HepG2 (cell line): ENCODE data around the gene P2RX1. TPM values are rescaled to one million over a fixed set of nuclear protein-coding genes. Genes with fewer than 3 reads are reported as not detected.

Experiments
- ATAC-seq: fragments of 200-7000 bp; cut with Tn5 transposase; 3 replicates; pipeline ENCODE4 v1.9.1; 2020; ENCODE audit warnings: mild to moderate bottlenecking, moderate library complexity
- BruUV-seq: library from RNA; stranded (reverse); fragments of 400-500 nt; replicated peaks from 2 replicates; lab custom pipeline; 2021; lab: Mats Ljungman, UMichigan
- CTCF ChIA-PET: fragments of 300-600 bp; formaldehyde crosslinking; extraction: SDS; loops from one replicate; lab custom pipeline; 2021; ENCODE audit warnings: low total read pairs, inconsistent platforms, low intra/inter-chr PET ratio; lab: Yijun Ruan, JAX
- POLR2A ChIA-PET: fragments of 350-600 bp; sonication (Branson Sonifier 250); formaldehyde crosslinking; loops from one replicate; lab custom pipeline; 2020; ENCODE audit warnings: antibody characterized with exemption, inconsistent platforms; lab: Yijun Ruan, JAX
- DNase-seq: peaks from one replicate; pipeline ENCODE4 v3.0.0-alpha.2; 2015; ENCODE audit warnings: low spot score
- FAIRE-seq: peaks from 3 replicates; lab custom pipeline; 2011; peaks lifted over from hg19 to GRCh38; lab: Jason Lieb, UNC
- H2AFZ ChIP-seq: one replicate; pipeline ENCODE4 v1.6.1; 2011; ENCODE audit warnings: low read length, inconsistent platforms
- H3K27ac ChIP-seq: fragments of 300-600 bp; 3 replicates; pipeline ENCODE4 v1.8.0; 2011; ENCODE audit warnings: mixed run types, mild to moderate bottlenecking, mixed read lengths, low read length, inconsistent platforms; ENCODE audit not compliant: insufficient read depth; ENCODE audit errors: extremely low read length
- H3K27me3 ChIP-seq, 2 experiments: fragments of 200-600 bp in 1 of 2; 2 replicates in 1 of 2; 3 replicates in 1 of 2; pipeline versions ENCODE4 v1.6.0 to v1.8.0; 2011; ENCODE audit warnings: low read length in 2 of 2, mild to moderate bottlenecking in 2 of 2, moderate library complexity in 2 of 2, inconsistent platforms in 1 of 2; ENCODE audit not compliant: insufficient read depth in 2 of 2, control insufficient read depth in 1 of 2
- H3K36me3 ChIP-seq, 2 experiments: fragments of 200-600 bp in 1 of 2; replicated peaks in 1 of 2; 2 replicates in 1 of 2; 3 replicates in 1 of 2; pipeline versions ENCODE4 v1.5.1 to v1.8.0; 2011; ENCODE audit warnings: low read length in 2 of 2, inconsistent platforms in 1 of 2; ENCODE audit not compliant: insufficient read depth in 2 of 2, control insufficient read depth in 1 of 2
- H3K4me1 ChIP-seq: 2 replicates; pipeline ENCODE4 v1.5.1; 2012; ENCODE audit warnings: low read length, inconsistent platforms; ENCODE audit not compliant: insufficient read depth
- H3K4me2 ChIP-seq: 2 replicates; pipeline ENCODE4 v1.6.0; 2011; ENCODE audit warnings: low read depth, low read length, inconsistent platforms
- H3K4me3 ChIP-seq, 3 experiments: fragments of 200-600 bp in 1 of 3; sonication (generic), shearing (Covaris generic) in 1 of 3; replicated peaks in 1 of 3; 2 replicates each; pipeline ENCODE4 v1.5.1; 2011 to 2016; ENCODE audit warnings: low read length in 3 of 3, inconsistent platforms in 2 of 3, low read depth in 2 of 3, mild to moderate bottlenecking in 2 of 3, control low read depth in 1 of 3, mixed read lengths in 1 of 3; ENCODE audit not compliant: insufficient read depth in 1 of 3
- H3K79me2 ChIP-seq: one replicate; pipeline ENCODE4 v1.6.1; 2011; ENCODE audit warnings: low read length, inconsistent platforms; ENCODE audit not compliant: insufficient read depth
- H3K9ac ChIP-seq: 2 replicates; pipeline ENCODE4 v1.6.0; 2011; ENCODE audit warnings: mild to moderate bottlenecking, low read depth, low read length, inconsistent platforms; ENCODE audit not compliant: insufficient read depth
- H3K9me3 ChIP-seq: 2 replicates; pipeline ENCODE4 v1.5.1; 2012; ENCODE audit warnings: mild to moderate bottlenecking, low read length
- H4K20me1 ChIP-seq: 2 replicates; pipeline ENCODE4 v1.6.0; 2011; ENCODE audit warnings: inconsistent platforms, mild to moderate bottlenecking, low read length, moderate library complexity; ENCODE audit not compliant: insufficient read depth
- BRD4 ChIP-seq: sonication (generic); formaldehyde crosslinking; IDR thresholded peaks from 2 replicates; pipeline ENCODE4 v1.4.0; 2020; ENCODE audit warnings: missing genetic modification reagents
- GMEB1 ChIP-seq: sonication (generic); formaldehyde crosslinking; IDR thresholded peaks from 2 replicates; pipeline ENCODE4 v1.5.1; 2020; ENCODE audit warnings: missing genetic modification reagents, mild to moderate bottlenecking, borderline replicate concordance
- HOXA3 ChIP-seq: sonication (generic); formaldehyde crosslinking; IDR thresholded peaks from 2 replicates; pipeline ENCODE4 v1.5.0; 2020; ENCODE audit warnings: missing genetic modification reagents
- LCORL ChIP-seq, 2 experiments: fragments of 450-650 bp in 1 of 2; sonication (generic) in 1 of 2; formaldehyde crosslinking in 1 of 2; IDR thresholded peaks; 2 replicates each; pipeline versions ENCODE4 v1.5.0 to v1.6.1; 2017 to 2020; ENCODE audit warnings: antibody characterized with exemption in 1 of 2, missing genetic modification reagents in 1 of 2
- MAFG ChIP-seq: sonication (generic); formaldehyde crosslinking; IDR thresholded peaks from 2 replicates; pipeline ENCODE4 v1.5.1; 2020; ENCODE audit warnings: mild to moderate bottlenecking, missing genetic modification reagents
- NBN ChIP-seq: fragments of 450-650 bp; conservative IDR thresholded peaks from 2 replicates; pipeline ENCODE4 v1.6.1; 2017
- SPEN ChIP-seq: sonication (generic); formaldehyde crosslinking; IDR thresholded peaks from 2 replicates; pipeline ENCODE4 v1.5.1; 2020; ENCODE audit warnings: low read depth, mild to moderate bottlenecking, missing genetic modification reagents
- ZFP62 ChIP-seq: sonication (generic); formaldehyde crosslinking; IDR thresholded peaks from 2 replicates; pipeline ENCODE4 v1.4.0; 2020; ENCODE audit warnings: missing genetic modification reagents
- ZNF10 ChIP-seq: sonication (generic); formaldehyde crosslinking; IDR thresholded peaks from 2 replicates; pipeline ENCODE4 v1.4.0; 2020; ENCODE audit warnings: mild to moderate bottlenecking, low read depth, missing genetic modification reagents, borderline replicate concordance
- WGBS: methylation state at CpG from one replicate; pipeline ENCODE4 v1.1.6; 2017; ENCODE audit warnings: low lambda C conversion rate; 5-methylcytosine and 5-hydroxymethylcytosine counted together
- in situ Hi-C: cut with HindIII; loops from 2 replicates; pipeline ENCODE4 v1.10.0; 2017; ENCODE audit warnings: low pct_unique_long_range_greater_than_20kb; ENCODE audit not compliant: extremely low pct_ligation_motif_present
- intact Hi-C: fragments of 100-400 bp; cut with micrococcal nuclease; formaldehyde crosslinking; loops from one replicate; pipeline ENCODE4 v1.10.0; 2022; ENCODE audit not compliant: unreplicated experiment
- polyA plus RNA-seq, 8 experiments: library from polyadenylated mRNA; depleted of rRNA in 3 of 8; stranded (reverse) in 7 of 8; unstranded in 1 of 8; fragments of >200 nt; fragmentation: Illumina TruSeq in 4 of 8; extraction: Trizol in 4 of 8; gene quantifications; 2 replicates each; pipeline versions ENCODE4 v1.2.1 to v1.2.3, GENCODE V29; 2011 to 2016; ENCODE audit warnings: low read depth in 4 of 8, missing spikeins in 1 of 8, mixed read lengths in 1 of 8; ENCODE audit not compliant: insufficient read depth in 1 of 8
- total RNA-seq, 5 experiments: library from RNA; depleted of rRNA; stranded (reverse); fragments of >200 nt; fragmentation: Illumina TruSeq; extraction: Trizol; gene quantifications; 2 replicates each; pipeline ENCODE4 v1.2.3, GENCODE V29; 2016; ENCODE audit warnings: low read depth in 1 of 5
- TF ChIP-seq, protein P1 (sequence below): sonication (generic); formaldehyde crosslinking; IDR thresholded peaks from 2 replicates; pipeline ENCODE4 v1.4.0; 2020; ENCODE audit warnings: mild to moderate bottlenecking, missing genetic modification reagents
- TF ChIP-seq, protein P2 (sequence below): sonication (generic); formaldehyde crosslinking; IDR thresholded peaks from 2 replicates; pipeline ENCODE4 v1.4.0; 2020; ENCODE audit warnings: low read depth, mild to moderate bottlenecking, missing genetic modification reagents

P2RX1 gene
- total and polyA plus RNA-seq, 2 of the 13 experiments (the other 11 are each of a cell fraction or from before 2014, with no cell fraction given), result 0.04 to 0.50 TPM

DNA sequence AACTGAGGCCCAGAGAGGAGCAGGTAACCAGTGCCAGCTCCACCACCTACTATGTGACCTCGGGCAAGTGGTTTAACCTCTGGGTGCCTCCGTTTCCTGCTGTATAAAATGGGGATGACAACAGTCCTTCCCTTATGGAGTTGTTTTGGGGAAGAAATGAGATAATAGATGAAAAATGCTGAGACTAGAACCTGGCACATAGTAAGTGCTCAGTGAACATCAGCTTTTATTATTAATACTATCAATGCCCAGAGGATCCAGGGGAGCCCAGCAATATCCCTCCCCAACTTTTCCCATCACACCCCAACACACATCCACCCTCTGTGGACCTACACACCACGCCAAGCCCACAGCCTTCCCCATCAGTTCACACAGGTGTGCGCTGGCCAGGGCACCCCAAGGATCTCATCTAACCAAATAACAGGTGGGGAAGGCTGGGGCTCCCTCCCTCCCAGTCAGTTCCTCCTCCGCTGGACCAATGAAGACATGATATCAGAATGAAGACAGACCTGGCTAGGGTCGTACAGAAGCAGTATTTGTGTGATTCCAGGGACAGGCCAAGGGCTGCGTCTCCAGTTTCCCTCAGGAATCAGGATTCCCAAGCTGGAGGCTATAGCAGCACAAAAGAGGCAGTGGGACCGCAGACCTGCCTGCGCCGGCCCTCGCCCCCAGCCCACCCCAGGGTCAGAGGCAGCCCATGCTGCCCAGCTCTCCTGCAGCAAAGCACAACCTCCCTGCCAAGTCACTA lies 46.1 kb upstream of the P2RX1 start:
- CTCF ChIA-PET, result no interaction called here
- Histone ChIP-seq H3K4me3 (no peak overlapping the region), H3K27me3 (peaks cover 4 to 64% of the 10 kb centered on the region in 2 experiments), H3K79me2 (no peaks in the 10 kb centered on the region), H2AFZ (no peak overlapping the region), H3K27ac (no peak overlapping the region), H4K20me1 (no peaks in the 10 kb centered on the region), H3K9ac (no peak overlapping the region), H3K36me3 (no peaks in the 10 kb centered on the region), H3K4me1 (peaks cover 52% of the 10 kb centered on the region), H3K4me2 (no peak overlapping the region), H3K9me3 (no peaks in the 10 kb centered on the region)
- FAIRE-seq (no peak), ATAC-seq (no peak), DNase-seq (no peak)
- no TSS peak for BruUV-seq
- POLR2A ChIA-PET, result no interaction called here
- TF ChIP-seq NBN, result no peak
- TF ChIP-seq BRD4, result no peak
- TF ChIP-seq LCORL (IDR thresholded peaks at IDR 0.05), result no peak
- no peak for TF ChIP-seq LCORL (CRISPR knock-in tag; IDR thresholded peaks at IDR 0.05)
- no peak for TF ChIP-seq MAFG
- TF ChIP-seq ZNF10 (CRISPR knock-in tag), result no peak
- TF ChIP-seq, protein P1, sequence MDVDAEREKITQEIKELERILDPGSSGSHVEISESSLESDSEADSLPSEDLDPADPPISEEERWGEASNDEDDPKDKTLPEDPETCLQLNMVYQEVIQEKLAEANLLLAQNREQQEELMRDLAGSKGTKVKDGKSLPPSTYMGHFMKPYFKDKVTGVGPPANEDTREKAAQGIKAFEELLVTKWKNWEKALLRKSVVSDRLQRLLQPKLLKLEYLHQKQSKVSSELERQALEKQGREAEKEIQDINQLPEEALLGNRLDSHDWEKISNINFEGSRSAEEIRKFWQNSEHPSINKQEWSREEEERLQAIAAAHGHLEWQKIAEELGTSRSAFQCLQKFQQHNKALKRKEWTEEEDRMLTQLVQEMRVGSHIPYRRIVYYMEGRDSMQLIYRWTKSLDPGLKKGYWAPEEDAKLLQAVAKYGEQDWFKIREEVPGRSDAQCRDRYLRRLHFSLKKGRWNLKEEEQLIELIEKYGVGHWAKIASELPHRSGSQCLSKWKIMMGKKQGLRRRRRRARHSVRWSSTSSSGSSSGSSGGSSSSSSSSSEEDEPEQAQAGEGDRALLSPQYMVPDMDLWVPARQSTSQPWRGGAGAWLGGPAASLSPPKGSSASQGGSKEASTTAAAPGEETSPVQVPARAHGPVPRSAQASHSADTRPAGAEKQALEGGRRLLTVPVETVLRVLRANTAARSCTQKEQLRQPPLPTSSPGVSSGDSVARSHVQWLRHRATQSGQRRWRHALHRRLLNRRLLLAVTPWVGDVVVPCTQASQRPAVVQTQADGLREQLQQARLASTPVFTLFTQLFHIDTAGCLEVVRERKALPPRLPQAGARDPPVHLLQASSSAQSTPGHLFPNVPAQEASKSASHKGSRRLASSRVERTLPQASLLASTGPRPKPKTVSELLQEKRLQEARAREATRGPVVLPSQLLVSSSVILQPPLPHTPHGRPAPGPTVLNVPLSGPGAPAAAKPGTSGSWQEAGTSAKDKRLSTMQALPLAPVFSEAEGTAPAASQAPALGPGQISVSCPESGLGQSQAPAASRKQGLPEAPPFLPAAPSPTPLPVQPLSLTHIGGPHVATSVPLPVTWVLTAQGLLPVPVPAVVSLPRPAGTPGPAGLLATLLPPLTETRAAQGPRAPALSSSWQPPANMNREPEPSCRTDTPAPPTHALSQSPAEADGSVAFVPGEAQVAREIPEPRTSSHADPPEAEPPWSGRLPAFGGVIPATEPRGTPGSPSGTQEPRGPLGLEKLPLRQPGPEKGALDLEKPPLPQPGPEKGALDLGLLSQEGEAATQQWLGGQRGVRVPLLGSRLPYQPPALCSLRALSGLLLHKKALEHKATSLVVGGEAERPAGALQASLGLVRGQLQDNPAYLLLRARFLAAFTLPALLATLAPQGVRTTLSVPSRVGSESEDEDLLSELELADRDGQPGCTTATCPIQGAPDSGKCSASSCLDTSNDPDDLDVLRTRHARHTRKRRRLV, result no peak
- no peak for TF ChIP-seq SPEN
- TF ChIP-seq GMEB1 (CRISPR knock-in tag), result no peak
- TF ChIP-seq, protein P2, sequence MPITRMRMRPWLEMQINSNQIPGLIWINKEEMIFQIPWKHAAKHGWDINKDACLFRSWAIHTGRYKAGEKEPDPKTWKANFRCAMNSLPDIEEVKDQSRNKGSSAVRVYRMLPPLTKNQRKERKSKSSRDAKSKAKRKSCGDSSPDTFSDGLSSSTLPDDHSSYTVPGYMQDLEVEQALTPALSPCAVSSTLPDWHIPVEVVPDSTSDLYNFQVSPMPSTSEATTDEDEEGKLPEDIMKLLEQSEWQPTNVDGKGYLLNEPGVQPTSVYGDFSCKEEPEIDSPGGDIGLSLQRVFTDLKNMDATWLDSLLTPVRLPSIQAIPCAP (CRISPR knock-in tag), result no peak
- no peak for TF ChIP-seq ZFP62
- no peak for TF ChIP-seq HOXA3 (CRISPR knock-in tag)
- intact Hi-C loops (no loop called here), in situ Hi-C loops (no loop called here)
- 49% methylated on average over 11 of the region's 11 CpGs for WGBS
